K562 (cell line): ENCODE results near the gene UVRAG. TPM values are rescaled to one million over a fixed set of nuclear protein-coding genes. Genes with fewer than 3 reads are reported as not detected.

Experiments used
- ARID1B ChIP-seq: fragments of 450-650 bp; IDR thresholded peaks from 2 replicates; pipeline ENCODE4 v1.6.1; 2016; ENCODE audit warnings: antibody characterized with exemption, mild to moderate bottlenecking, inconsistent platforms
- FOS ChIP-seq: IDR thresholded peaks from 3 replicates; pipeline ENCODE4 v1.6.1; 2011; ENCODE audit not compliant: insufficient read length; ENCODE audit errors: extremely low read depth
- GABPB1 ChIP-seq: sonication (generic); formaldehyde crosslinking; IDR thresholded peaks from 2 replicates; pipeline ENCODE4 v1.8.0; 2022; ENCODE audit warnings: mild to moderate bottlenecking, missing genetic modification reagents
- MEF2A ChIP-seq: IDR thresholded peaks from 2 replicates; pipeline ENCODE4 v1.6.1; 2011; ENCODE audit warnings: low read depth, mild to moderate bottlenecking, low read length, moderate library complexity; ENCODE audit not compliant: control insufficient read depth
- NCOA1 ChIP-seq: fragments of 450-650 bp; IDR thresholded peaks from 2 replicates; pipeline ENCODE4 v1.6.1; 2016; ENCODE audit warnings: low read depth
- TCFL5 ChIP-seq: fragments of 250-450 bp; sonication (Bioruptor Pico); conservative IDR thresholded peaks from 2 replicates; pipeline ENCODE4 v1.6.1; 2021; ENCODE audit warnings: mild to moderate bottlenecking, moderate library complexity, matching md5 sums
- ZNF444 ChIP-seq: fragments of 250-450 bp; sonication (Bioruptor Pico); IDR thresholded peaks from 2 replicates; pipeline ENCODE4 v1.4.0; 2020; ENCODE audit warnings: mild to moderate bottlenecking, moderate library complexity
- polyA plus RNA-seq, 8 experiments: library from polyadenylated mRNA; depleted of rRNA in 4 of 8; stranded (reverse) in 5 of 8; unstranded in 3 of 8; fragments of >200 nt; fragmentation: Nextera tagmentation in 2 of 8; fragmentation: Illumina TruSeq in 1 of 8; extraction: Ambion mirVana in 2 of 8; extraction: Trizol in 1 of 8; gene quantifications; 2 replicates each; pipeline versions ENCODE4 v1.2.1 to v1.2.3, GENCODE V29; 2011 to 2014; ENCODE audit warnings: inconsistent platforms in 1 of 8, missing spikeins in 1 of 8
- total RNA-seq, 7 experiments: library from RNA; depleted of rRNA in 6 of 7; stranded (reverse); fragments of >200 nt in 6 of 7; fragmentation: Illumina TruSeq in 2 of 7; extraction: Trizol in 2 of 7; gene quantifications; 2 replicates each; pipeline versions ENCODE4 v1.2.1 to v1.2.3, GENCODE V29; 2011 to 2021; ENCODE audit warnings: low replicate concordance in 1 of 7
- TF ChIP-seq, protein P1 (sequence below): fragments of 450-650 bp; IDR thresholded peaks from 2 replicates; pipeline ENCODE4 v1.6.1; 2016; ENCODE audit warnings: mild to moderate bottlenecking, moderate library complexity
- TF ChIP-seq, protein P2 (sequence below): fragments of 450-650 bp; IDR thresholded peaks from 2 replicates; pipeline ENCODE4 v1.6.1; 2017; ENCODE audit warnings: antibody characterized with exemption, mild to moderate bottlenecking

UVRAG gene
- total and polyA plus RNA-seq, 9 of the 15 experiments (the other 6 are each of a cell fraction or from before 2014, with no cell fraction given): 3.1 to 17.8 (median 12.4) TPM

DNA sequence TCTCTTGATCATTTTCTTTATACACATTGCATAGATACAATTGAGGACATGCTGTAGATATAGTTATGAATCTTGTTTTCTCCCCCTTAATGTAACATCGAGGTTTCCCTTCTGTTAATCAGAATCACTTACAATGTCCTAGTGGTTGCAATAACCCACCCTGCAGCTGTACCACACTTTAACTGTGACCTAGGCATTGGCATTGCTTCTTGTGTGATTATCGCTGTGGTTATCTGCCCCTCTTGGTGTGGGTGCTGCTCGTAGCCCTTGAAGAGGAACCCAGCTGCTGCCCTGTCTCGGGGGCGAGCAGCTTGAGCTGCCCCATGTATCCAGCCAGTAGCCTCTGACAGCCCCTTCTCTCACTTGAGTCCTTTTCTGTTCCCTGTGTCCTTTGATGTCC, 44.9 kb upstream of the UVRAG start (continued):
- TF ChIP-seq, protein P1, sequence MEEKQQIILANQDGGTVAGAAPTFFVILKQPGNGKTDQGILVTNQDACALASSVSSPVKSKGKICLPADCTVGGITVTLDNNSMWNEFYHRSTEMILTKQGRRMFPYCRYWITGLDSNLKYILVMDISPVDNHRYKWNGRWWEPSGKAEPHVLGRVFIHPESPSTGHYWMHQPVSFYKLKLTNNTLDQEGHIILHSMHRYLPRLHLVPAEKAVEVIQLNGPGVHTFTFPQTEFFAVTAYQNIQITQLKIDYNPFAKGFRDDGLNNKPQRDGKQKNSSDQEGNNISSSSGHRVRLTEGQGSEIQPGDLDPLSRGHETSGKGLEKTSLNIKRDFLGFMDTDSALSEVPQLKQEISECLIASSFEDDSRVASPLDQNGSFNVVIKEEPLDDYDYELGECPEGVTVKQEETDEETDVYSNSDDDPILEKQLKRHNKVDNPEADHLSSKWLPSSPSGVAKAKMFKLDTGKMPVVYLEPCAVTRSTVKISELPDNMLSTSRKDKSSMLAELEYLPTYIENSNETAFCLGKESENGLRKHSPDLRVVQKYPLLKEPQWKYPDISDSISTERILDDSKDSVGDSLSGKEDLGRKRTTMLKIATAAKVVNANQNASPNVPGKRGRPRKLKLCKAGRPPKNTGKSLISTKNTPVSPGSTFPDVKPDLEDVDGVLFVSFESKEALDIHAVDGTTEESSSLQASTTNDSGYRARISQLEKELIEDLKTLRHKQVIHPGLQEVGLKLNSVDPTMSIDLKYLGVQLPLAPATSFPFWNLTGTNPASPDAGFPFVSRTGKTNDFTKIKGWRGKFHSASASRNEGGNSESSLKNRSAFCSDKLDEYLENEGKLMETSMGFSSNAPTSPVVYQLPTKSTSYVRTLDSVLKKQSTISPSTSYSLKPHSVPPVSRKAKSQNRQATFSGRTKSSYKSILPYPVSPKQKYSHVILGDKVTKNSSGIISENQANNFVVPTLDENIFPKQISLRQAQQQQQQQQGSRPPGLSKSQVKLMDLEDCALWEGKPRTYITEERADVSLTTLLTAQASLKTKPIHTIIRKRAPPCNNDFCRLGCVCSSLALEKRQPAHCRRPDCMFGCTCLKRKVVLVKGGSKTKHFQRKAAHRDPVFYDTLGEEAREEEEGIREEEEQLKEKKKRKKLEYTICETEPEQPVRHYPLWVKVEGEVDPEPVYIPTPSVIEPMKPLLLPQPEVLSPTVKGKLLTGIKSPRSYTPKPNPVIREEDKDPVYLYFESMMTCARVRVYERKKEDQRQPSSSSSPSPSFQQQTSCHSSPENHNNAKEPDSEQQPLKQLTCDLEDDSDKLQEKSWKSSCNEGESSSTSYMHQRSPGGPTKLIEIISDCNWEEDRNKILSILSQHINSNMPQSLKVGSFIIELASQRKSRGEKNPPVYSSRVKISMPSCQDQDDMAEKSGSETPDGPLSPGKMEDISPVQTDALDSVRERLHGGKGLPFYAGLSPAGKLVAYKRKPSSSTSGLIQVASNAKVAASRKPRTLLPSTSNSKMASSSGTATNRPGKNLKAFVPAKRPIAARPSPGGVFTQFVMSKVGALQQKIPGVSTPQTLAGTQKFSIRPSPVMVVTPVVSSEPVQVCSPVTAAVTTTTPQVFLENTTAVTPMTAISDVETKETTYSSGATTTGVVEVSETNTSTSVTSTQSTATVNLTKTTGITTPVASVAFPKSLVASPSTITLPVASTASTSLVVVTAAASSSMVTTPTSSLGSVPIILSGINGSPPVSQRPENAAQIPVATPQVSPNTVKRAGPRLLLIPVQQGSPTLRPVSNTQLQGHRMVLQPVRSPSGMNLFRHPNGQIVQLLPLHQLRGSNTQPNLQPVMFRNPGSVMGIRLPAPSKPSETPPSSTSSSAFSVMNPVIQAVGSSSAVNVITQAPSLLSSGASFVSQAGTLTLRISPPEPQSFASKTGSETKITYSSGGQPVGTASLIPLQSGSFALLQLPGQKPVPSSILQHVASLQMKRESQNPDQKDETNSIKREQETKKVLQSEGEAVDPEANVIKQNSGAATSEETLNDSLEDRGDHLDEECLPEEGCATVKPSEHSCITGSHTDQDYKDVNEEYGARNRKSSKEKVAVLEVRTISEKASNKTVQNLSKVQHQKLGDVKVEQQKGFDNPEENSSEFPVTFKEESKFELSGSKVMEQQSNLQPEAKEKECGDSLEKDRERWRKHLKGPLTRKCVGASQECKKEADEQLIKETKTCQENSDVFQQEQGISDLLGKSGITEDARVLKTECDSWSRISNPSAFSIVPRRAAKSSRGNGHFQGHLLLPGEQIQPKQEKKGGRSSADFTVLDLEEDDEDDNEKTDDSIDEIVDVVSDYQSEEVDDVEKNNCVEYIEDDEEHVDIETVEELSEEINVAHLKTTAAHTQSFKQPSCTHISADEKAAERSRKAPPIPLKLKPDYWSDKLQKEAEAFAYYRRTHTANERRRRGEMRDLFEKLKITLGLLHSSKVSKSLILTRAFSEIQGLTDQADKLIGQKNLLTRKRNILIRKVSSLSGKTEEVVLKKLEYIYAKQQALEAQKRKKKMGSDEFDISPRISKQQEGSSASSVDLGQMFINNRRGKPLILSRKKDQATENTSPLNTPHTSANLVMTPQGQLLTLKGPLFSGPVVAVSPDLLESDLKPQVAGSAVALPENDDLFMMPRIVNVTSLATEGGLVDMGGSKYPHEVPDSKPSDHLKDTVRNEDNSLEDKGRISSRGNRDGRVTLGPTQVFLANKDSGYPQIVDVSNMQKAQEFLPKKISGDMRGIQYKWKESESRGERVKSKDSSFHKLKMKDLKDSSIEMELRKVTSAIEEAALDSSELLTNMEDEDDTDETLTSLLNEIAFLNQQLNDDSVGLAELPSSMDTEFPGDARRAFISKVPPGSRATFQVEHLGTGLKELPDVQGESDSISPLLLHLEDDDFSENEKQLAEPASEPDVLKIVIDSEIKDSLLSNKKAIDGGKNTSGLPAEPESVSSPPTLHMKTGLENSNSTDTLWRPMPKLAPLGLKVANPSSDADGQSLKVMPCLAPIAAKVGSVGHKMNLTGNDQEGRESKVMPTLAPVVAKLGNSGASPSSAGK: no peak
- TF ChIP-seq ZNF444 (CRISPR knock-in tag) (no peak), NCOA1 (no peak), GABPB1 (CRISPR knock-in tag) (no peak), MEF2A (no peak), TCFL5 (no peak), FOS (no peak), ARID1B (no peak)
- TF ChIP-seq, protein P2, sequence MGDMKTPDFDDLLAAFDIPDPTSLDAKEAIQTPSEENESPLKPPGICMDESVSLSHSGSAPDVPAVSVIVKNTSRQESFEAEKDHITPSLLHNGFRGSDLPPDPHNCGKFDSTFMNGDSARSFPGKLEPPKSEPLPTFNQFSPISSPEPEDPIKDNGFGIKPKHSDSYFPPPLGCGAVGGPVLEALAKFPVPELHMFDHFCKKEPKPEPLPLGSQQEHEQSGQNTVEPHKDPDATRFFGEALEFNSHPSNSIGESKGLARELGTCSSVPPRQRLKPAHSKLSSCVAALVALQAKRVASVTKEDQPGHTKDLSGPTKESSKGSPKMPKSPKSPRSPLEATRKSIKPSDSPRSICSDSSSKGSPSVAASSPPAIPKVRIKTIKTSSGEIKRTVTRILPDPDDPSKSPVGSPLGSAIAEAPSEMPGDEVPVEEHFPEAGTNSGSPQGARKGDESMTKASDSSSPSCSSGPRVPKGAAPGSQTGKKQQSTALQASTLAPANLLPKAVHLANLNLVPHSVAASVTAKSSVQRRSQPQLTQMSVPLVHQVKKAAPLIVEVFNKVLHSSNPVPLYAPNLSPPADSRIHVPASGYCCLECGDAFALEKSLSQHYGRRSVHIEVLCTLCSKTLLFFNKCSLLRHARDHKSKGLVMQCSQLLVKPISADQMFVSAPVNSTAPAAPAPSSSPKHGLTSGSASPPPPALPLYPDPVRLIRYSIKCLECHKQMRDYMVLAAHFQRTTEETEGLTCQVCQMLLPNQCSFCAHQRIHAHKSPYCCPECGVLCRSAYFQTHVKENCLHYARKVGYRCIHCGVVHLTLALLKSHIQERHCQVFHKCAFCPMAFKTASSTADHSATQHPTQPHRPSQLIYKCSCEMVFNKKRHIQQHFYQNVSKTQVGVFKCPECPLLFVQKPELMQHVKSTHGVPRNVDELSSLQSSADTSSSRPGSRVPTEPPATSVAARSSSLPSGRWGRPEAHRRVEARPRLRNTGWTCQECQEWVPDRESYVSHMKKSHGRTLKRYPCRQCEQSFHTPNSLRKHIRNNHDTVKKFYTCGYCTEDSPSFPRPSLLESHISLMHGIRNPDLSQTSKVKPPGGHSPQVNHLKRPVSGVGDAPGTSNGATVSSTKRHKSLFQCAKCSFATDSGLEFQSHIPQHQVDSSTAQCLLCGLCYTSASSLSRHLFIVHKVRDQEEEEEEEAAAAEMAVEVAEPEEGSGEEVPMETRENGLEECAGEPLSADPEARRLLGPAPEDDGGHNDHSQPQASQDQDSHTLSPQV: no peak
- TF ChIP-seq, all 486 proteins: peak for 0
